NCI-H1436 (cell line): Measurements from ENCODE around the gene RTL5.

Experiments used
- DNase-seq: peaks from one replicate; lab custom pipeline; 2025; lab: John Stamatoyannopoulos, UW

Gene RTL5

DNA sequence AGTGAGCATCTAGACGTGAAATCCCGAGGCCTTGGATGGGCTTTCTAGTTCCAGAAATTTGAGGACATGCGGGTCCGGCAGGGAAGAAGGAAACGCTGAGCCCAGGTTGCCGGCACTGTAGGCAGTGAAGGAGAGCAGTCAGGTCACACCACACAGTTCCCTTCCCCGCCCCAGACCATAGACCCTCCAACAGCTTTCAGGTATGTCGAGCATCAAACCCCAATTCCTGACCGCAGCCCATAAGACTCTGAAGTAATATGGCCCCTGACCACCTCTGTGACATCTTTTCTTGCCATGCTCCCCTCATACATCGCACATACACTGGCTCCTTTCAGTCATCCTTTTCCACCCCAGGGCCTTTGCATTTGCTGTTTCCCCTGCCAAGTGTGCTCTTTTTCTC, 23.0 kb downstream of the RTL5 start:
- DNase-seq: no peak

DNA sequence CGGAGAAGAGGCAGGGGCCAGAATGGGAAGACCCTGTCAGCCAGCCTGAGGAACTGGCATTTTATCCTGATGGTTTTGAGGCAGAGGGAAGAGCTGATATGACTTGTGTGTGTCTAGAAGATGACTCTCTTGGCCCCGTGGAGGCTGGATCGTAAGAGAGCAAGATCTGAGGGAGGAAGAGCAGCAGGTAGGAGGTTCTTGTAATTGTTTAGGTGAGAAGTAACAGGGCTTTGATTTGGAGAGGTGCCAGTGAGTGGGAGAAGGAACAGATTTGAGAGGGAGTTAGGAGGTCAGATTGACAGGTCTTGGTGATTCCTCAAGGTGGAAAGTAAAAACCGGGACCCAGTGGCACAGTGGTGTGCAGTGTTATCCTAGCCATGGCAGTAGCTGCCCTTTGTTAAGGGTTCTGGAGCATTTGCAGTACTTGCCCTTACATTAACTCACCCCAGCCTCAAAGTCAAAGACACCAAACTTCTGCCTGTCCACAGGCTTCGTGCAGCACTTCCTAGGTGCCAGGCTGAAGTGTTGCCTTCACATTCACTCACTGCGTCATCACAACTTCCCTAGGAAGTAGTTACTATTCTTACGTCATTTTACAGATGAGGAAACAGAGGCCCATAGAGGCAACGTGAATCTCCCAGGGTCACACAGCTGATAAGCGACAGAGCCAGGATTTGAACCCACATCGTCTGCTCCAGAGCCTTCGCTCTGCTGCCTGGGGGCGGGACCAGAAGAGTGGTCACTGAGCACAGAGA, 23.7 kb downstream of the RTL5 start:
- DNase-seq: no peak

DNA sequence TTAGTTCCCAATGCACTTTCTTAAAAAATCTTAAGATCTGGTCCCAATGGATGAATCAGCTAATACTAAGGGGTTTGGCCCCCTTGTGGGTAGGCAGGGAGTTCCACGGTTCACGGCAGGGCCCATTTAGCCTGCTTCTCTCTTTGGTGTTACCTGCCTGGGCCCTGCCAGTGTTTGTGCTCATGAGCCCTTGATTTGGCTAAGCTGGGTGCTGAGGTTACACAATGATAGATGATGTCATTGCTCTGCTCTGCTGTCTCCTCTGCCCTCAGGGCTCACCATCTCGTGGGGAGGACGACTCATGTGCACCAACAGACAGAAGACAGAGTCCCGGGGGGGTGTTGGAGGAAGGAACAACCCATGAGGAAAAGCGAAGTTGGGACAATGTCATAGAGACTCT, 24.4 kb downstream of the RTL5 start:
- DNase-seq: no peak

DNA sequence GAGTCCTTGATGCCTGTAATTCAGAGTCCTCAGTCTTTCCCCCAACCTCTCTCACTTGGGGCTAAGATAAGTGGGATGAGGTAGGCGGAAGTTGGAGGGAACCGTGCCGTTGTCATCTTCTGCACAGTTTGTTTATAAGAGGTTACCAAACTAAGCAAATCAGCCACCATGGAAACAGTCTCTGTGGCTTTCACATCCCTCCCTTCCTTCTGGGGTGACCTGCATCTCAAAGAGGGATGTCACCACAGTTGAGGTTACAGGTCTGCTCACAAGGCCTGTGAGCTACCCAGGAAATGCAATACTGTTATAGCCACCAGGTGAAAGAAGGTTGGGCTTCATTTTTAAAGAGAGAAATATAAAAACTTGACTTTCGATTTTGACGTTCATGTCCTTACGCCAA, 26.3 kb downstream of the RTL5 start:
- DNase-seq: no peak

DNA sequence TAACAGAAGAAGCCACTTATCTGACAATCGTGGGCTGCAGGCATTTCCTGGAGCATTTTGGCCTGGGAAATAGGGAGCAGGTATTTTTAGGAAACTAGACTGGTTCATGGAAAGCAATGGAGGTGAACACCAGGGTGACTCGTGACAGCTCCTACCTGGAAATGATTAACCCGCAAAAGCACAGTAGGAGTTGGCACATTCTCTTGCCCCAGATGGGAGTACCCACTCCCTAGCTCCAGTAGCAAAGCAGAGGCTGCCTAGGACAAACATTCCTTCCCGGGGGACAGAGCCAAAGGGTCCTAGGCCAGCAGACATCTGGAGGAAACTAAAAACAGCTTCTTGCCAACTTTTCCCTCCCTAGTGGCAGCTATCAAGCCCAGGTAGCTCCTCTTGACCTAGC, 29.0 kb downstream of the RTL5 start:
- DNase-seq: no peak

DNA sequence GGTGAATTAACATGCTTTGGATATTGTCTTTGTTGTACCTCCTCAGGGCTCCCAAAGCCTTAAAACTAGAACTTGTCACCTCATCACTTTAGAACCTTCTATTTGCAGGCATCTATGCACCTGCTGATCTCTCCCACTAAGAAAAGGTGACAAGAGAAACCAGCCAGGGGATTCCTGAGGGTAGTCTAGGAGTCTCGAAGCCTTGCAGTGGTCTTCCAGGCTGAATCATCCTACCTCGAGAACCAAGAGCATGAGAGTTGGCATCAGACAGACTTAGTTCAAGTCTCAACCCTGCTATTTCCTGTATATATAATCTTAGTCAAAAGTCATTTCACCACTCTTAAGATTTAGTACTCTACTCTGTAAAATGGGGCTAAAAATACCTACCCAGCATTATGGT, 29.6 kb downstream of the RTL5 start:
- DNase-seq: no peak

DNA sequence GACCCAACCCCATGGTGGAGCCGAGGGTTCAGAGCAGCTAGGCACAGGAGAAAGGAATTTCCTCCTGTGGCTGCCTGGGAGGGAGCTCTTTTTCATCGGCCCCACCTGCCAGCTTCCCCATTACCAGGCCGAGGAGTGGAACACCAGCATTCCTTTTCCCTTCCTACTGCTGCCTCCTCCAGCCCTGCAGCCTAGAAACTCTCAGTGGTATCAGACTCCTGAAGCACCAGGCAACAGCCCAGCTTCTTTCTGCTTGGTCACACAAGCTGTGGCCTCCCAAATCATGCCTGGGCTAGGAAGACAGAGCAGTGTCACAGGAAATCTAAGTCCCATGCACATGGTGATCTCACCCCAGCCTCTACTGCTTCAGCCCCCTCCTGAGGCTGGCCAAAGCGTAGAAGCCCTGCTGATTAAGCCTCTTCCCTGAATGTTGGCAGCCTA, 30.1 kb downstream of the RTL5 start:
- DNase-seq: no peak

DNA sequence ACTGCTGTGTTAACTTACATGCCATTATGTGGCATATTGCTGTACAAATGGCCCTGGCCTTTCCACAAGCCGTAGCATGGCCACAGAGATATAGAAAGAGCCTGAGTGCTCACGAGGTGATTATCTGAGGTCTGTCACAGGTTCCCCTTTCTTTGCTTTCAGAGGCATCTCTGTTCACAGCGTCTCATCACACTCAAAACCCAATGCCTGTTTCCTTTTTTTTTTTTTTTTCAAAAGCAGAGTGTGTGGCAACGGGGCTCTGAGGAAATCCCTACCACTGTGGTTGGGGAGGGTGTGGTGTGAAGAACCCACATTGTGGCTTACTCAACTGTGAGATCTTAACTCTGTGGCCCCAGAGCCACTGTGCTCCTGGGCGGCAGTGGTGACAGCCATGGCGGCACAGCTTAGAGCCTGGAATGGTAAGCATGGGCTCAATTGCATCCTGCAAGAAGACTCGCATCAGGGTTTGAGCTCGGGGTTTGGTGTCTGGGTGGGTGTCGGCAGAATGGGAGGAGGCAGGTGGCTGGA, 30.8 kb downstream of the RTL5 start:
- DNase-seq: no peak

DNA sequence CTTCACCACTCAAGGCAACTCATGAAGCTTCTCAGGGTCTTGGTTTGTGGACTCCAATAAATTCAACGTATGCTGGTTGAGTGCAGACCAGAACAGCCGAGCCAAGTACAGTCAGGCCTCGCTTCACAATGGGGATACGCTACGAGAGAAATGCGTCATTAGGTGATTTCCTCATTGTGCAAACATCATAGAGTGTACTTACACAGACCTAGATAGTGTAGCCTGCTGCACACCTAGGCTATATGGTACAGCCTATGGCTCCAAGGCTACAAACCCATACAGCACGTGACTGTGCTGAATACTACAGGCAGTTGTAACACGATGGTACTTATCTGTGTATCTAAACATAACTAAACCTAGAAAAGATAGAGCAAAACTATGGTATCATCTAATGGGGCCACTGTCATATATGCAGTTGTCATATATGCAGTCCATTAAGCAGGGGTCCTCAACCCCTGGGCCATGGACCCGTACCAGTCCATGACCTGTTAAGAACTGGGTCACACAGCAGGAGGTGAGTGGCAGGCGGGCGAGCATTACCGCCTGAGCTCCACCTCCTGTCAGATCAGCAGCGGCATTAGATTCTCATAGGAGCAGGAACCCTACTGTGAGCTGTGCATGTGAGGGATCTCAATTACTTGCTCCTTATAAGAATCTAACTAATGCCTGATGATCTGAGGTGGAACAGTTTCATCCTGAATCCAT, 31.5 kb downstream of the RTL5 start:
- DNase-seq: peak; percentile 30

DNA sequence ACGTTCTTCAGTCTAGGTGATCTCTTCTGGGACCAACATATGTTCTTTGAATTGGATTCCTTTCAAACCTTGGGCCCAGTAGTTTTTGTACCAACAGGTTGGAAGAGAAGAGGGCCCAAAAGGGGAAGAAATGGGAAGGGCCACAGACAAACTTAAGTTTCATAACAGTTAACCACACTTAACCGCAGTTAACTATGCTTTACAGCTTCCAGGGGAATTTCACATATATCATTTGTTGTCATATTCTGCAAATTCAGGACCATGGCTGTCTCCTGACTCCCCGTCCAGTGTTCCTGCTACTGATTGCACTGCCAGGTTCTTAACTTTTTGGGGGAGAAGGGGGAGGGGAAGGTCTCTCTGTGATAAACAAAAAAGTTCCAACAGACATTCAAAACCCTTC, 34.6 kb downstream of the RTL5 start:
- no peak for DNase-seq

DNA sequence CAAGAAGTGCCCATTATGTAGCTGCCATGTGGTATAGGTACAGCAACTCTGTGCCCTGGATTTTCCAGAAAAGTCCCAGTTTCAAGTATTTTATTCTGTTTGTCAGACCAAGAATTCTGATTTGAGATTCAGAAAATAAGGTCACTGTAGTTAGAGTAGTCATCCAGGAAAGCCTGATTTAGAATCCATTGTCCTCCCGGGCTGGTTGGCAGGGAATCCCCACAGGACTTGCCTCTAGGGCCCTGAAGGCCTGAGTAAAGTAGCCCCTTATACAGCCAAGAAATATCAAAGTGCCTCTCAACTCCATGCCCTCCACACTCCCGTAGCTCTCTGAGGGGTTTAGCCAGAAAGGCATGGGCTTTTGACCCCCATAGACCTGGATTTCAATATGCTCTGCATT, 36.3 kb downstream of the RTL5 start:
- DNase-seq: no peak

DNA sequence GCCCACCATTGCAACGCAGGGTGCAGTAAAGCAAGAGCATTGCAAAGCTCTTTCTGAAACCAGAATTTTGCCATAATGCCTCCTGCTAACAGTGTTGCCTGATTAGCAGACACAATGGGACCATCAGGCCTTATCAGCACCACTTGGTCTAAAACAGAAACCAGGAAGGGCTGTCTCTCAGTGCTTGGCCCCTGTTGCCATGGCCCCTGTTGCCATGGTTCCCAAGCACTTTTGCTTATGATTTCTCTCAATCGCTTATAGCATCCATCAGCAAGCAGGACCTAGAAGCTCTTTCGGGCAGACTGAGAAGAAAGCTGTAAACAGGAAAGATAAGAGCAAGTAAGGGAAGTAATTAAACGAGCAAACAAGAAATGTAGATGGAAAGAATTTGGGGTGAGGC, 36.8 kb downstream of the RTL5 start:
- peak; percentile 83 for DNase-seq

DNA sequence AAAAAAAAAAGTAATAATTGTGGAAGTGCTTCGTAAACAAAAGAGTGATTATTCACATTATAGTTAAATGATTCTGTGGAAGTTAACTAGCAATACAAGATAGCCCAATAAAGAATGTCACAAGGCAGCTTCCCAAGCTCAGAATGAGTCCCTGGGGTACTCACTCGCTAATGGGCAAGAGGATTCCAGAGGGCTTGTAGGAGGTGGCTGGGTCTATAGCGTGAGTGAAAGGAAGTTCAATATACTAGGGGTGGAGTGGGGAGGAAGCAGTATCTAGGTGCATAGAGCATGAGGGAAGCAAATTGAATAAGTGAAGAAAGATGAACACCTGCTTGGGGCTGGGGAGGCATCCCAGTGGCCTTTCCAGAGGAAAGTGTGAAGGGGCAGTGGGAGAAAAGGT, 42.5 kb downstream of the RTL5 start:
- DNase-seq: no peak

DNA sequence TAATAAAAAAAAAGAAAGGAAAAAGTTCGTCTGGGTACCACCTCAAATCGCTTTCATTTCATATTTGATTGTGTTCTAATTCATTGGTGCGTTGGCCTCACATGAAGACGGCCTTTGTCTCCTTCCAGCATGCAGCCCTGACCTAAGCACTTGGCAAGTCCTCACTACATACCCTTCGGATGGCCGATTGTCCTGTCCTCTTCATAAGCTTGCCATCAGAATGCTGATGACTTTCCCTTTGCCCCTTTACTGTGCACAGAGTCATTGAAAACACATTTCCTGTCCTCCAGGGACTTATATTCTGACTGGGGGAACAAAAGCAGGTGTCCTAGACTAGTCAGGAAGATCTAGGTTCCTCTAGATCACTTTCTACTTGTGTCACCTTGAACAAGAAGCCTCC, 43.0 kb downstream of the RTL5 start:
- no peak for DNase-seq

DNA sequence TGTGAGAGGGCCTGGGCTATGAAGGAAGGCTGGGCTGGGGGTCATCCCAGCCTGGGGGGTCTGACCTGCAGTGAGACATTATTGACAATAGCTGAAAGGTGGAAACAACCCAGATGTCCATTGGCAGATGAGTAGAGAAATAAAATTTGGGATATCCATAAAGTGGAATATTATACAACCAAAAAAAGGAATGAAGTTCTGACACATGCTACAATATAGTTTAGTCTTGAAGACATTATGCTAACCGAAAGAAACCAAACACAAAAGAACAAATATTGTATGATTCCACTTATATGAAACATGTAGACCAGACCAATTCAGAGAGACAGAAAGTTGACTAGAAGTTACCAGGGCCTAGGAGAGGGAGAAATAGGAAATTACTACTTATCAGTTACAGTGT, 44.7 kb downstream of the RTL5 start:
- DNase-seq: no peak

DNA sequence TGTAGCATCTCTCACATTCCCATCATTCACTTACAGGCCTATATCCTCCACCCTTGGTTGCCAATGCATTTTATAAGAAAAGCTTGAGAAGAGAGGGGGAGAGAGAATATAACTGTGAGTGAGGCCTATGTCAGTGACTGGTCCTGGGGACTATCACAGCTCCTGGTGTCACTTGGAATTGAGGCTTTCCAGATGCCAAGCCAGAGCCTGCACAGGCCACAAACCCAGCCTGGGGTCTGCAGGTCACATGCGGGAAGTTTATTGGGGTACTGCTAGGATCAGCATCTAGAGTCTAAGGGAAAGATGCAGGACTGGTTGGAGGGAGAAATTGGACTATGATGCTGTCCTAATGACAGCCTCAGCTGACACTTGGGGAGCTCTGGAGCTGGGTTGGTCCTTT, 47.6 kb downstream of the RTL5 start:
- DNase-seq: no peak

DNA sequence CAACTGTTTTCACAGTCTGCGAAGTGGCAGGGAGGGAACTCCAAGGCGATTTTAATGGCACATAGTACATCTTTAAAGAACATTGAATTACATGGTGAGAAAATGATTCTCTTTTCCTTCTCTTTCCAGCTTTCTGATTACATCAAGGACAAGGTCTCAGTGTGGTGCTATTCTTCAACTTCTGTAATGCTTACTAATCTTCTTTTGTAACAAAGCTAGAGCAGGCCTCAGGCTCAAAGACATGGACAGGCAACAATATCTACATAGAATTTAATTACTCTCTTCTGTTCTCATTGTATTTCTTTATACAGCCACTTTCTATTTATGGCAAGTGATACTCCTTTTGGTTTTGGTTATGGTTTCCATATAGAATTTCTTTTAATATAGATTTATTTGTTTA, 48.4 kb downstream of the RTL5 start:
- DNase-seq: no peak

DNA sequence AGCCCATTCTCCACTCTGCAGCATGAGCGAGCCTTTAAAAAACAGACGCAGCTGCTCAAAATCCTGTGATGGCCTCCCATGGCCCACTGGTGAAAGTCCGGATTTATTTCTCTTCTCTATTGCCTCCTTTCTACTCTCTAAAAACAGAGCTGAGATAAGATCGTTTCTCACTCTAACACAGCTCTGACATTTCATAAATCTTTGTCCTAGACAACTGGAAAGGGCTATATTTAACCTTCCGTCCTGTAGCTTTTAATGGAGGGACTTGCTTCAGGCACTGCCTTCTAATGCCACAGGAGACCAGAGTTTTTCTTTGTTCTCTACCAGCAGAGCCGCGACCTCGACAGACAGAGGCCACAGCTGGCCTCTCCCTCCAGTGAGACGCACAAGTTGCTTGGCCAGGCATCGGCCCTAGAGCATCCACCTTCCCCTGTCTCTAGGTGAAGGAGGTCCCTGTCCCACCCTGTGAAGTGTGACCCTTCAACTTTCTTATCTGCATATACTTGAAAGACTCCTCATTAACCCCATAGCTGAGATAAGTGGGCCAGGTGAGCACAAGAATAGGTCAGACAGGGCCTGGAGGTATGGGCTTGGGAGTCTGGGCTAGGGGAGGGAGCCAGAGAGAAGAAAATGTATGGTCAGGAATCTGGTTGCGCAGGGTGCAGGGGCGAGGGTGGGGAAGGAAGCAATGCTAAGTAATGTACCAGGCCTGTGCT, 50.0 kb downstream of the RTL5 start:
- no peak for DNase-seq

DNA sequence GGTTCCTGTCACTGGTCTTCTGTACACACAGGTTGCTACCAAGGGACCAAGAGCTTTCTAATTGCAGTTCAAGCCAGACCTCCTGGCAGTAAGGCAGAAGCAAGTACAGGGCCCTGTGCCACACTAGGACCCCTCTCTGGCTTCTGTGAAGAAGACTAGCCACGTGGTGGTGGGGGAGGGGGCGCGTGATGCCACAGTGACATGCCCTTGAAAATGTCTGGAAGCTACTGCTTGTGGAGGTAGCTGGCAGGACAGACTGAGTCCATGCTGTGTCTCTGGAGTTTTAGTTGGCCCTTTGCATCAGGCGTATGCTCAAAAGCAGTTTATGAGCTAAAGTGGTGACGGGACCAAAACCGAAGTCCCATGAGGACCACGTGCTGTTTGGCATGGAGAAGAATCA, 50.9 kb downstream of the RTL5 start:
- DNase-seq: no peak

DNA sequence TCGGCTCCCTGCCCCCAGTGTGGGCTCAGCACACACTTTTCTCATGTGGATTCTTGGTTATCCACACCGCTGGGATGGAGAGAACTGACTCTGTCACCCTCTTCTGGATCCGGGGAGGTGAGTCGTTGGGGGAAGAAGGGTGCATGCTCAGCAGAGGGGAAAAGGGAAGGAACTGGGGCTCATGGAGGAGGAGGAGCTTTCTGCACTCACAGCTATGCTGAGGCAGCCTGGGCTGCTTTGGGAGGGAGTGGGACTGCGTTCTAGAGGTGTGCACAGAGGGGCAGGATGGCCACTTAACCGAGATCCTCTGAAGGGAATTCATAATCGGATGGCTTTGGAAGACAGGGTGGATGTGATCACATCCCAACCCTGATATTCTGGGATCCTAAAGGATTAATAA, 51.6 kb downstream of the RTL5 start:
- DNase-seq: no peak

DNA sequence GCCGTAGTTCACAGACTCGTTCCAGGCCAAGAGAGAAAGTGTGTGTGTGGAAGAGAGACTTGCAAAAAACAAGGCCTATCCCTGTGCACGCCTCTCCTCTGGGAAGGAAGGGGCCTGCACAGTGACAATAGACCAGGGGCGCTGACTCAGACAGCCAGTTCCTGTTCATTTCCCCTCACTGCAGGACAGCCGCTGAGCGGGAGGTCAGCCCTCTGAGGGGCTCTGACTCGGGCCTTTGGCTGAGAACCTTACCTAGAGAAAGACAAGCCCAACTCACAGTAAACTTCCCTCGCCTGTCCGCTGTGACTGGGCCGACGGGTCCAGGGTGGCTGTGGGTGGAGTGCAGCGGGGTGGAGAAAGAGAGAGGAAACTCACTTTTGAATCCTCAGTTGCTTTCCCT, 52.1 kb downstream of the RTL5 start:
- DNase-seq: no peak

DNA sequence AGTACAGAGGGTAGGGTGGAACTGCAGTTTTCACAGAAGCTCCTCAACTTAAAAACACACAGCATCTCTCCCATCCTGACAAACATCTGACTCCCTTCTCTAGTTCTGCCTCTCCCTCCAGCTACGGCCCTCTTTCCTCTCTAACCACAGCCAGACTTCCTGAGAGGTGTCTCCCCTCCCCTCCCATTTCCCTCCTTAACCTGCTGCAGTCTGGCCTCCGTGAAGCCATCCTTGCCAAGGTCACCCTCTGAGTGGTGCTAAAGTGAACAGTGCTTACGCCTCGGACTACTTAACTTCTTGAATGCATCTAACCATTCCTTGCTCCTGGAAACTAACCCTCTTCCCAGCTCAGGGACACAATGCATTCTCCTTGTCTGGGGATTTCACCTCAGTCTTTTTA, 53.3 kb downstream of the RTL5 start:
- DNase-seq: no peak
